ENCODE data around the gene LRCH4.

The LRCH4 gene

GRCh38 chr7:100585511-100586265 is at the start of gene LRCH4:
LRCH4 (minus strand) TSS chr7:100586129; CDS start chr7:100586100, 29 bp downstream.
- H3K27me3 ChIP-seq = peaks cover 0 to 14% (median 8%) of the 10 kb centered on the region in 11 experiments; a peak in 8 of 22 replicates
- H3K4me2 ChIP-seq = peak within 1 kb of the TSS; percentile 94 to 100 (median 99)
- H3K9ac ChIP-seq = peak within 1 kb of the TSS; percentile 90 to 98 (median 95)
- peaks cover 53 to 63% (median 56%) of the 10 kb centered on the region in 10 experiments for H3K4me1 ChIP-seq
- H3K4me3 ChIP-seq = peak within 1 kb of the TSS; percentile 84 to 99 (median 94)
- peak within 1 kb of the TSS; percentile 83 to 98 (median 94) for H3K27ac ChIP-seq
- H3K9me3 ChIP-seq (replicated peaks in 1 of 11) = no peaks in the 10 kb centered on the region
- H3K36me3 ChIP-seq = peaks cover 18 to 23% (median 21%) of the 10 kb centered on the region in 11 experiments
- TF ChIP-seq Cebpa-rat (IDR thresholded peaks at IDR 0.05) = no peak
- H4K20me1 ChIP-seq = peaks cover 30 to 49% (median 42%) of the 10 kb centered on the region in 11 experiments

DNA sequence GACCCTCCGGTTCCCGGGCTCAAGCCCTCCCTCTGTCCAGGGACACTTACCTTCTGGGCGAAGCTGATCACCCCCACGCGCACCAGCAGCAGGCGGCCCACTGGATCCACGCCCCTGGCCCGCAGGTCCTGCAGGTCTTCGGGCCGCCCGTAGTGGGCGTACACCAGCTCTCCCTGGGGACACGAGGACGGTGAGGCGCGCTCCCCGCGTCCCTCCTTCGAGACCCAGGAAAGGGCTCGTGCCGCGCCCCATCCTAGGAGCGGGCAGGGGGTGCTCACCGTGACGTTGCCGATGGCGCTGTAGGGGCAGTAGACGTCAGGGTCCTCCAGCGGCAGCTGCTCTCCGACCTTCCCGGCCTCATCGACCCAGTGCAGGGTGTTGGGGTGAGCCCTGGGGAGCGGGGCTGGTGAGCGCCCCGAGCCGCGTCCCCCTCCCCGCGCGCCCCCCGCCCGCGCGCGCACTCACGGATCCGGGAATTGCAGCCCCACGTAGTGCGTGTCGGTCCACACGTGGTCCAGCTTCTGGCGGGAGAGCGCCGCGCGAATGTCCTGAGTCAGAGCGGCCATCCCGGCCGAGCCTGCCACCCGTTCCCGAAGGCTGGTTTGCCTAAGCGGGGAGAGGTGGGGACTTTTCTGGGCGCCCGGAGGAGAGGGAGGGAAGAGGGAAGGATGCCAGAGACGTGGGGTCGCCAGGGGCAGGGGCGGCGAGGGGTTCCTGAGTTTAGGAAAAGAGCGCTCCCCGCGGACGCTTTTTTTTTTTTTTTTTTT is 47.2 kb upstream of the LRCH4 start:
- Histone ChIP-seq H3K4me3 (peak overlapping the region; percentile 62 to 80 (median 76)), H3K27me3 (no peaks in the 10 kb centered on the region), H3K9ac (peak overlapping the region; percentile 73 to 90 (median 84)), H4K20me1 (no peaks in the 10 kb centered on the region), H3K27ac (peak overlapping the region; percentile 62 to 91 (median 84); a peak in 21 of 22 replicates), H3K4me2 (peak overlapping the region; percentile 83 to 95 (median 92)), H3K9me3 (replicated peaks in 1 of 11) (no peaks in the 10 kb centered on the region), H3K4me1 (peaks cover 5 to 54% (median 49%) of the 10 kb centered on the region in 10 experiments; a peak in 19 of 20 replicates), H3K36me3 (peaks cover 0 to 25% (median 8%) of the 10 kb centered on the region in 11 experiments; a peak in 14 of 22 replicates)
- TF ChIP-seq Cebpa-rat (IDR thresholded peaks at IDR 0.05) = no peak

DNA sequence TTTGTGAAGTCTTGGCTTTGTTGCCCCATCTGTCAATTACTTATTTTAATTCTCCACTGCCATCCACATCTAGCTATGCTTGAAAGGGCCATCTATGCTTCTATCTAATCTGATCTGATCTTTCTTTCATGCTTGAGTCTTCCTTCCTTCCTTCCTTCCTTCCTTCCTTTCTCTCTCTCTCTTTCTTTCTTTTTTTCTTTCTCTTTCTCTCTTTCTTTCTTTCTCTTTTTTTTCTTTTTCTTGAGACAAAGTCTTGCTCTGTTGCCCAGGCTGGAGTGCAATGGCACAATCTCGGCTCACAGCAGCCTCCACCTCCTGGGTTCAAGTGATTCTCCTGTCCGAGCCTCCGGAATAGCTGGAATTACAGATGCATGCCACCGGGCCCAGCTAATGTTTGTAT is 44.1 kb upstream of the LRCH4 start:
- TF ChIP-seq Cebpa-rat (IDR thresholded peaks at IDR 0.05) = no peak
- H3K27me3 ChIP-seq = no peaks in the 10 kb centered on the region
- peaks cover 13 to 75% (median 66%) of the 10 kb centered on the region in 10 experiments for H3K4me1 ChIP-seq
- peaks cover 0 to 30% (median 12%) of the 10 kb centered on the region in 11 experiments; a peak in 14 of 22 replicates for H3K36me3 ChIP-seq
- peak overlapping the region in 1 of 11 experiments; percentile 16; a peak in 1 of 22 replicates for H3K9ac ChIP-seq
- peak overlapping the region in 9 of 11 experiments; percentile 26 to 95 (median 68); a peak in 16 of 22 replicates for H3K4me2 ChIP-seq
- no peak overlapping the region for H3K4me3 ChIP-seq
- no peaks in the 10 kb centered on the region for H4K20me1 ChIP-seq
- H3K27ac ChIP-seq = peak overlapping the region in 3 of 11 experiments; percentile 10 to 43 (median 38); a peak in 3 of 22 replicates
- H3K9me3 ChIP-seq (replicated peaks in 1 of 11) = no peaks in the 10 kb centered on the region

DNA sequence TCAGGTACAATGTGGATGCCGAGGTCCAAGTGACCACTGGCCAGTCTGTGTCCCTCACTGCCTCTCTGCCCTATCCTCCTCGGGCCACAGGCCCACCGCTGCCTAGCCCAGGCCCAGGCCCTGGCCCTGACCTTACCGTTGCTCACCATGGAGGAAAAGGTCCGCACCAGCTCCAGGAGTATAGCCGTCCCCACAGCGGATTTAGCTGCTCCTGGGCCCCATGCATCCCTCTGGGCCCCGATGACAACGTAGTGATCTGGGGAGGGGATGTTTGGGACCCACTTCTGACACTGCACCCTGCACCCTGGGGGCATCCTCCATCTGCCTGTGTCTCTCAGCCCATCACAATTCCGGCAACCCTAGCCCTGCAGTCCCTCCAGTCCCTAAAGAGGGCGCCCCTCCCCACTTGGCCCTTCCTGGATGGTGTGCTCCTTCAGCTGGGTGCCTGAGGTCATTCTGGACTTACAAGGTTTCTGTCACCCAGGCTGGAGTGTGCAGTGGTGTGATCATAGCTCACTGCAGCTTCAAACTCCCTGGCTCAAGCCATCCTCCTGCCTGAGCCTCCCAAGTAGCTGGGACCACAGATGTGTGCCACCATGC is 43.3 kb upstream of the LRCH4 start:
- Histone ChIP-seq H3K4me2 (peak overlapping the region in 5 of 11 experiments; percentile 58 to 95 (median 64); a peak in 8 of 22 replicates), H3K4me1 (peaks cover 17 to 71% (median 63%) of the 10 kb centered on the region in 10 experiments), H3K36me3 (peaks cover 0 to 35% (median 13%) of the 10 kb centered on the region in 11 experiments; a peak in 14 of 22 replicates), H4K20me1 (no peaks in the 10 kb centered on the region), H3K9ac (no peak overlapping the region), H3K27me3 (no peaks in the 10 kb centered on the region), H3K9me3 (replicated peaks in 1 of 11) (no peaks in the 10 kb centered on the region), H3K4me3 (no peak overlapping the region), H3K27ac (peak overlapping the region in 3 of 11 experiments; percentile 2 to 43 (median 10); a peak in 3 of 22 replicates)
- no peak for TF ChIP-seq Cebpa-rat (IDR thresholded peaks at IDR 0.05)

- no peaks in the 10 kb centered on the region for H4K20me1 ChIP-seq
- H3K4me3 ChIP-seq = peak overlapping the region; percentile 44 to 69 (median 60); a peak in 19 of 20 replicates
- no peaks in the 10 kb centered on the region for H3K27me3 ChIP-seq
- TF ChIP-seq Cebpa-rat (IDR thresholded peaks at IDR 0.05) = no peak
- no peaks in the 10 kb centered on the region for H3K9me3 ChIP-seq (replicated peaks in 1 of 11)
- H3K27ac ChIP-seq = peak overlapping the region in 9 of 11 experiments; percentile 65 to 80 (median 75); a peak in 18 of 22 replicates
- H3K4me1 ChIP-seq = peaks cover 20 to 63% (median 52%) of the 10 kb centered on the region in 10 experiments
- H3K4me2 ChIP-seq = peak overlapping the region; percentile 88 to 99 (median 97)
- H3K9ac ChIP-seq = peak overlapping the region; percentile 68 to 81 (median 73); a peak in 20 of 22 replicates
- peaks cover 0 to 41% (median 14%) of the 10 kb centered on the region in 11 experiments; a peak in 15 of 22 replicates for H3K36me3 ChIP-seq
Measured at GRCh38 chr7:100627238-100627549, 41.3 kb upstream of the LRCH4 start.

DNA sequence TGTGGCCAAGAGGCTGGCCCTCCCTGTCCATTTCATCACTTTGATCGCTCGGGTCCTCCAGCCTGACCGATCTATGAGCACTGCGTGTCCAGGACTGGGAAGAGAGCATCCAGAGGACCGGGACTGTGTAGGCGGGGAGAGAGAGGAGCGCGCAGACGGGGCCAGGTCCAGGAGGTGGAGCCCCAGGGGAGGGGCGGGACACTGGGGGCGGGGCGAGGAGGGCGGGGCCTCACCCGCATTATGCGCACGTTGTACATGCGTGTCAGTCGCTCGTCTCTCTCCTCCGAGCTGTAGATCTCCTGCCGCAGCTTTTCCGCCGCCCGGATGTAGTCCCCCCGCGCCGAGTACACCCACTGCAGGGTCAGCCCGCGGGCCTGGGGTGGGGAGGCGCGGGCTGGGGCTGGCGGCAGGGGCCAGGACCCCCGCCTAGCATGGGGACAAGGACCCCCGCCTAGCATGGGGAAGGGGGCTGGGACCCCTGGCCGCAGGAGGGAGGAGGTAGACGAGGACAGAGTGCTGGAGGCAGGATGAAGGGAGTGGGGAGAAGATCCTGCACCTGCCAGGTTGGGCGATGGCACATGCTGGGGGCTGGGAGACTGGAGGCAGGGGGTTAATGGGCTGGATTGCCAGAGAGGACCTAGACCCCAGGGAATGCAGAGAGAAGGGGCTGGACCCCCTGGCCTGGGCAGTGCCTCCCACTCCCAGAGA is 40.8 kb upstream of the LRCH4 start:
- Histone ChIP-seq H3K4me3 (peak overlapping the region; percentile 44 to 69 (median 60)), H3K27ac (peak overlapping the region in 9 of 11 experiments; percentile 65 to 80 (median 75); a peak in 18 of 22 replicates), H3K4me2 (peak overlapping the region; percentile 88 to 99 (median 97)), H3K36me3 (peaks cover 0 to 43% (median 14%) of the 10 kb centered on the region in 11 experiments; a peak in 15 of 22 replicates), H3K9me3 (replicated peaks in 1 of 11) (no peaks in the 10 kb centered on the region), H4K20me1 (no peaks in the 10 kb centered on the region), H3K9ac (peak overlapping the region; percentile 68 to 81 (median 73)), H3K27me3 (no peaks in the 10 kb centered on the region), H3K4me1 (peaks cover 17 to 58% (median 49%) of the 10 kb centered on the region in 10 experiments)
- no peak for TF ChIP-seq Cebpa-rat (IDR thresholded peaks at IDR 0.05)

GRCh38 chr7:100626055-100626454 is 40.1 kb upstream of the LRCH4 start:
- Histone ChIP-seq H3K27ac (no peak overlapping the region), H3K36me3 (peaks cover 0 to 43% (median 17%) of the 10 kb centered on the region in 11 experiments; a peak in 17 of 22 replicates), H3K4me1 (peaks cover 16 to 52% (median 43%) of the 10 kb centered on the region in 10 experiments), H3K4me2 (peak overlapping the region; percentile 51 to 99 (median 97); a peak in 18 of 22 replicates), H3K27me3 (no peaks in the 10 kb centered on the region), H3K9me3 (replicated peaks in 1 of 11) (no peaks in the 10 kb centered on the region), H3K9ac (peak overlapping the region in 2 of 11 experiments; percentile 23 to 80; a peak in 2 of 22 replicates), H4K20me1 (no peaks in the 10 kb centered on the region), H3K4me3 (peak overlapping the region in 7 of 10 experiments; percentile 31 to 69 (median 60); a peak in 10 of 20 replicates)
- no peak for TF ChIP-seq Cebpa-rat (IDR thresholded peaks at IDR 0.05)
